GM12878 (cell line): Measurements from ENCODE around the gene JMY. TPM values are rescaled to one million over a fixed set of nuclear protein-coding genes. Genes with fewer than 3 reads are reported as not detected.
A peak's percentile ranks its signal among the peaks of the same experiment; 100 is the strongest.

ENCODE experiments used
- E4F1 ChIP-seq: fragments of 450-650 bp; IDR thresholded peaks from 2 replicates; pipeline ENCODE4 v1.6.1; 2018; ENCODE audit warnings: borderline replicate concordance, mild to moderate bottlenecking; ENCODE audit not compliant: partially characterized antibody
- EZH2 ChIP-seq: IDR thresholded peaks from 2 replicates; pipeline ENCODE4 v1.6.1; 2012; ENCODE audit warnings: low read depth, mild to moderate bottlenecking, control low read depth, inconsistent platforms, low read length, borderline replicate concordance; ENCODE audit not compliant: control insufficient read depth
- FOS ChIP-seq: IDR thresholded peaks from 3 replicates; pipeline ENCODE4 v1.6.1; 2011; ENCODE audit warnings: borderline replicate concordance; ENCODE audit not compliant: insufficient read length; ENCODE audit errors: extremely low read depth
- FOXK2 ChIP-seq: fragments of 450-650 bp; IDR thresholded peaks from 2 replicates; pipeline ENCODE4 v1.6.1; 2017; ENCODE audit warnings: mild to moderate bottlenecking, moderate library complexity
- HDAC6 ChIP-seq: fragments of 200-600 bp; sonication (generic); IDR thresholded peaks from one replicate; pipeline ENCODE4 v1.8.0; 2017; ENCODE audit warnings: antibody characterized with exemption; ENCODE audit not compliant: unreplicated experiment
- IRF4 ChIP-seq: IDR thresholded peaks from 2 replicates; pipeline ENCODE4 v1.6.1; 2011; ENCODE audit warnings: low read depth, low read length
- LARP7 ChIP-seq: fragments of 450-650 bp; IDR thresholded peaks from 2 replicates; pipeline ENCODE4 v1.6.1; 2017; ENCODE audit warnings: mild to moderate bottlenecking
- MYB ChIP-seq: fragments of 150-350 bp; IDR thresholded peaks from 2 replicates; pipeline ENCODE4 v1.6.1; 2014; ENCODE audit warnings: mild to moderate bottlenecking, low read depth, low read length, borderline replicate concordance
- NFIC ChIP-seq: IDR thresholded peaks from 2 replicates; pipeline ENCODE4 v1.6.1; 2012; ENCODE audit warnings: low read depth, mild to moderate bottlenecking, inconsistent platforms, low read length, moderate library complexity
- POLR2A ChIP-seq: IDR thresholded peaks from 2 replicates; pipeline ENCODE4 v1.6.1; 2011; ENCODE audit warnings: low read depth, mild to moderate bottlenecking, low read length
- POLR2AphosphoS5 ChIP-seq: IDR thresholded peaks from 2 replicates; pipeline ENCODE4 v1.6.1; 2011; ENCODE audit warnings: mild to moderate bottlenecking, low read length, inconsistent platforms
- RB1 ChIP-seq: fragments of 450-650 bp; formaldehyde crosslinking; IDR thresholded peaks from 2 replicates; pipeline ENCODE4 v1.6.1; 2017; ENCODE audit warnings: mild to moderate bottlenecking, borderline replicate concordance
- TBL1XR1 ChIP-seq: IDR thresholded peaks from 2 replicates; pipeline ENCODE4 v1.6.1; 2012; ENCODE audit warnings: low read depth, low read length, improper control_type of control experiment
- TCF7 ChIP-seq: IDR thresholded peaks from 2 replicates; pipeline ENCODE4 v1.6.1; 2014; ENCODE audit warnings: antibody characterized with exemption, borderline replicate concordance
- ZBTB11 ChIP-seq: fragments of 450-650 bp; formaldehyde crosslinking; IDR thresholded peaks from 2 replicates; pipeline ENCODE4 v1.5.0; 2022; ENCODE audit warnings: mild to moderate bottlenecking, missing genetic modification characterization
- ZBTB40 ChIP-seq: fragments of 450-650 bp; IDR thresholded peaks from 2 replicates; pipeline ENCODE4 v1.6.1; 2016; ENCODE audit warnings: mild to moderate bottlenecking, moderate library complexity, borderline replicate concordance
- ZNF622 ChIP-seq: fragments of 450-650 bp; IDR thresholded peaks from 2 replicates; pipeline ENCODE4 v1.6.1; 2017; ENCODE audit warnings: mild to moderate bottlenecking, inconsistent platforms
- ZSCAN29 ChIP-seq: fragments of 450-650 bp; IDR thresholded peaks from 2 replicates; pipeline ENCODE4 v1.6.1; 2017; ENCODE audit warnings: mild to moderate bottlenecking, moderate library complexity
- polyA plus RNA-seq, 11 experiments: library from polyadenylated mRNA; depleted of rRNA in 4 of 11; unstranded in 6 of 11; stranded (reverse) in 5 of 11; fragments of >200 nt; fragmentation: Nextera tagmentation in 4 of 11; fragmentation: Illumina TruSeq in 1 of 11; extraction: Ambion mirVana in 4 of 11; extraction: Trizol in 1 of 11; gene quantifications; 1 replicate in 1 of 11; 2 replicates in 10 of 11; pipeline versions ENCODE4 v1.2.1 to v1.2.3, GENCODE V29; 2011 to 2016; ENCODE audit warnings: inconsistent platforms in 2 of 11, missing spikeins in 2 of 11, low read depth in 1 of 11
- total RNA-seq, 4 experiments: library from RNA; depleted of rRNA in 3 of 4; stranded (reverse); fragments of >200 nt in 3 of 4; fragmentation: Illumina TruSeq in 1 of 4; extraction: Trizol in 1 of 4; gene quantifications; 2 replicates each; pipeline versions ENCODE4 v1.2.1 to v1.2.3, GENCODE V29; 2013 to 2021
- TF ChIP-seq, protein P1 (sequence below): IDR thresholded peaks from 2 replicates; pipeline ENCODE4 v1.6.1; 2012; ENCODE audit warnings: low read depth, low read length, improper control_type of control experiment

The JMY gene
- total and polyA plus RNA-seq, 10 of the 15 experiments (the other 5 are each of a cell fraction or from before 2014, with no cell fraction given), result 0.63 to 4.8 (median 2.4) TPM

DNA sequence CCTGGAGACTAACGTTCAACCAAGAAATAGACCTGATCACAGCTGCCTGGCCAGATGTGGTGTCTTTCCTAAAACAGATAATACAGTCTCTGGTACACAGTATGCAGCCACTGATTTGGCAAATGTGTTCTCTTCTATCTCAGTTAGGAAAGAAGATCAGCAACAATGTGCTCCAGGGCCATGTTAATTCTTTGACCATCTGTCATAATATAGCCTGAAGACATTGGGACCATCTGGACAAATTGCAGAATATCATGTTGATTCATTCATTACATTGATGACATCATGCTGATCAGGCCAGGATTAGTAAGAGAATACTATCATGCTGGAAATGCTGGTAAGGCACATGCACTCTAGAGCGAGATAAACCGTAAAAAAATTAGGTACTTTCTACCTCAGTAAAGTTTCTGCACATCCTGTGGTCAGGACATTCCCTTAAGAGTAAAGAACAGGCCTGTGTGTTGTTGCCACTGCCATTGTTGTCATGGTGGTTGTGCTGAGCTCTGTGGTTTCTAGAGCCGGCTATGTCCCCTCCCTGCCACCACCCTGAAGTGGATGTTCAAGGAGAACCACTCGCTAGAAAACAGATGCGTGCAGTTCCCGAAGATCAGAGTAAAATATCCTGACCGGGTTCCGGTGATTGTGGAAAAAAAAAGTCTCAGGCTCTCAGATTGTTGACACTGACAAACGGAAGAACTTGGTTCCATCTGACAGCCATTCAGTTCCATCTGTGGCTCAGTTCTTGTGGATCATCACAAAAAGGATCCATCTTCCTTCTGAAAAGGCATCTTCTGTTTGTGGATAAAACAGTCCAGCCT lies 6.4 kb upstream of the JMY start (continued):
- TF ChIP-seq ZBTB11 (CRISPR knock-in tag) (no peak), HDAC6 (no peak), RB1 (no peak), MYB (no peak), ZBTB40 (0 out of 2 replicates have a peak, but pooled peaks have one; percentile 1), TBL1XR1 (no peak), NFIC (peak; percentile 86; the same call in 1 of the 2 replicates), TCF7 (peak; percentile 53; the same call in 1 of the 2 replicates), ZSCAN29 (no peak), E4F1 (no peak), LARP7 (no peak), POLR2AphosphoS5 (no peak), IRF4 (peak; percentile 45; the same call in 1 of the 2 replicates), ZNF622 (no peak), FOXK2 (no peak), FOS (no peak), POLR2A (no peak), EZH2 (no peak)
- TF ChIP-seq, protein P1, sequence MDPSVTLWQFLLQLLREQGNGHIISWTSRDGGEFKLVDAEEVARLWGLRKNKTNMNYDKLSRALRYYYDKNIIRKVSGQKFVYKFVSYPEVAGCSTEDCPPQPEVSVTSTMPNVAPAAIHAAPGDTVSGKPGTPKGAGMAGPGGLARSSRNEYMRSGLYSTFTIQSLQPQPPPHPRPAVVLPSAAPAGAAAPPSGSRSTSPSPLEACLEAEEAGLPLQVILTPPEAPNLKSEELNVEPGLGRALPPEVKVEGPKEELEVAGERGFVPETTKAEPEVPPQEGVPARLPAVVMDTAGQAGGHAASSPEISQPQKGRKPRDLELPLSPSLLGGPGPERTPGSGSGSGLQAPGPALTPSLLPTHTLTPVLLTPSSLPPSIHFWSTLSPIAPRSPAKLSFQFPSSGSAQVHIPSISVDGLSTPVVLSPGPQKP, result no peak
